HG03342 (cell line): ENCODE results near the gene SULT4A1.

ENCODE experiments used
- ATAC-seq: cut with Tn5 transposase; IDR thresholded peaks from one replicate; pipeline ENCODE4 v1.9.1; 2021; ENCODE audit warnings: mild to moderate bottlenecking, moderate library complexity; ENCODE audit not compliant: unreplicated experiment

SULT4A1 gene

GRCh38 chr22:43862882-43863202, 529 bp upstream of the SULT4A1 start:
- no peak for ATAC-seq

GRCh38 chr22:43861529-43861928, 784 bp downstream of the SULT4A1 start:
- ATAC-seq, result no peak

GRCh38 chr22:43860831-43861230, 1.5 kb downstream of the SULT4A1 start:
- ATAC-seq, result no peak

GRCh38 chr22:43860126-43860525, 2.2 kb downstream of the SULT4A1 start:
- ATAC-seq, result no peak

GRCh38 chr22:43859621-43860020, 2.7 kb downstream of the SULT4A1 start:
- ATAC-seq, result no peak

- ATAC-seq, result no peak
Measured at GRCh38 chr22:43859176-43859575, 3.1 kb downstream of the SULT4A1 start.

GRCh38 chr22:43858156-43858895, 4.0 kb downstream of the SULT4A1 start:
- ATAC-seq, result no peak

GRCh38 chr22:43857367-43857766, 4.9 kb downstream of the SULT4A1 start:
- no peak for ATAC-seq

GRCh38 chr22:43855431-43855830, 6.9 kb downstream of the SULT4A1 start:
- no peak for ATAC-seq

- no peak for ATAC-seq
Measured at GRCh38 chr22:43854786-43855271, 7.5 kb downstream of the SULT4A1 start.

- ATAC-seq, result no peak
Measured at GRCh38 chr22:43854121-43854785, 8.1 kb downstream of the SULT4A1 start.

- no peak for ATAC-seq
Measured at GRCh38 chr22:43853328-43853931, 8.9 kb downstream of the SULT4A1 start.

- ATAC-seq, result no peak
Measured at GRCh38 chr22:43852573-43853327, 9.6 kb downstream of the SULT4A1 start.

- ATAC-seq, result no peak
Measured at GRCh38 chr22:43851979-43852307, 10.4 kb downstream of the SULT4A1 start.

- ATAC-seq, result no peak
Measured at GRCh38 chr22:43851058-43851978, 11.0 kb downstream of the SULT4A1 start.

- ATAC-seq, result no peak
Measured at GRCh38 chr22:43850529-43850928, 11.8 kb downstream of the SULT4A1 start.

GRCh38 chr22:43849731-43850130, 12.6 kb downstream of the SULT4A1 start:
- no peak for ATAC-seq

GRCh38 chr22:43848366-43849171, 13.7 kb downstream of the SULT4A1 start:
- ATAC-seq, result no peak

- ATAC-seq, result no peak
Measured at GRCh38 chr22:43847376-43848289, 14.7 kb downstream of the SULT4A1 start.
